ENCODE measurements around the gene RPTOR.
A peak's percentile ranks its signal among the peaks of the same experiment; 100 is the strongest.

The RPTOR gene

DNA sequence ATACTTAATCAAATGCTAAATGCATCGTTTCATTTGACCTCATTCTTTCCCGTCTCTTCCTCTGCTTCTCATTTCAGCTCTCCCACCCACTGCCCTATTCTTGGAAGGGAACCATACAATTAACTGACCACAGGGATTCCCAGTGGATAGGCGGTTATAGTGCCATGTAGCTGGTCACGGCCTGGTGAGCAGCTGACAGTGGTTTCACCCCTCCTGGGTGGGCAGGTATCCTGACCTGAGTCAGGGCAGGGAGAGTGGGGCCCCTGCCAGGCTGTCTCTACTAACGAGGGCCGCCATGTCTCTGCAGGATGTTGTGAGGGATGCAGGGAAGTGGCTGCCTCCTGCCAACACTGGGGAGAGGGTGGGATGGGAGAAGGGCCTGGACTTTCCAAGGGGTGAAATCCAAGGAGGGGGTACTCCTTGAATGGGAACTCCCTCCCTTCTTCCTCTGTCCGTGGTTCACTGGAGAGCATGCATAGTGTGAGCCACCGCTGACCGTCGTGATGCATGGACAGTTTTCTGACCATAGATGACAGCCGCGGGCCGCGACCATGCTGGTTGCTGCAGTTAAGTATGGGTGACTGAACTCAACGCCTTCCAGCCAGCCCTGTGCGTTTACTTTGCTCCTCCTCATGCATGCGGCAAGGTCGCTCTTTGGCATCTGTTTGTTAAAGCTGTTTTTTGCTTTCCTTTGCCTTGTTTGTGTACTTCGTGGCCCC is 95.9 kb downstream of the RPTOR start:
- DNase-seq (ENCODE audit: low read depth in 2 of 2), result no peak

DNA sequence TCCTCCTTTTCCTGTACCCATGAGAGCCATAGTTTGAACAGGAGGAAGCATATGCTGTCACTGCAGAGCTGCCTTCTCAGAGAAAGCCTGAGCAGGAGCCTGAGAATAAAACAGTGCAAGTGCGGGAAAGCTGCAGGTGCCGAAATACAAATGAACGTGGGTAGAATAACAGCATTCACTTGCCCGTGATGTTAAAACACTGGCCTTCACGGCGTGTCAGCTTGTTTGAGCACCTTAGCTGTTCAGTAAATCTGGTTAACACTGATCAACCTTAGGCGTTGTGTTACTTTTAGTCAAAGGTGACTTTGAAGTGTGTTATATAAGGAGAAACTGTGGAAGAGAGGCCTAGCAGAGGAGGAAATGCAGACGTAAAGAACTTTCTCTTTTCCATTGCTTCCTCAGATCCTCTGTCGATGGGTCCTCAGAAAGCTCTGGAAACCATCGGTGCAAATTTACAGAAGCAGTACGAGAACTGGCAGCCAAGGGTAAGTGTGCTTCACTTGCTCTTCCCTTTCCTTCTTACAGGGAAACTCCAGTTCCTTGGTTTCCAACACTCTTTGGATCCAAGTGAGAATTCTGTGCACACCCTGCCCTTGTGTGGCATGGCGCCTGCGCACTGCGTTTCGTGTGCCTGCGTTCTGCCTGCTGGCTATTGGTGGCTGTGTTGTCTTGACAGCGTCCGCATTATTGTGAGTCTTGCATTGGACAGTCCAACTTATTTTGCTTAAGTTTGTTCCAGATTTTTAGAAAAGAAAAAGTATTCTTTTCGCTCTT is 98.9 kb downstream of the RPTOR start:
- no peak for DNase-seq (ENCODE audit: low read depth in 2 of 2)

DNA sequence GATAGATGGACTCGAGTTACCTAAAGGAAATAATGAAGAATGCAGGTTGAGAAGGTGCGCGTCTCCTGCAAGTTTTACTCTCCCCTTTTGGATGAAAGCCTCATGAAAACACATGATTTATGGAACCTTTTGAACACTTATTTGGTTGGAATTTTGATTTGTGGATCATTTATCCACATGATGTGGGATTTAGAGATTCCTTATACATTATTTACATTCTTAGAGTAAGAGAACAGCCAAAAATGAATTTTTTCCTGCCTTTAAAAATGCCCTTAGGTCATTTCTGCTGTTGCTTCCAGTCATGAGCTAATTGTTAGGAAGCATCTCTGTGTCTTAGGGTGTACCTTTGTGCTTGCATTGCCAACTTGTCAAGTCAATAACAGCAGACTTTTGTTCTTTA is 99.9 kb downstream of the RPTOR start:
- no peak for DNase-seq (ENCODE audit: low read depth in 2 of 2)

DNA sequence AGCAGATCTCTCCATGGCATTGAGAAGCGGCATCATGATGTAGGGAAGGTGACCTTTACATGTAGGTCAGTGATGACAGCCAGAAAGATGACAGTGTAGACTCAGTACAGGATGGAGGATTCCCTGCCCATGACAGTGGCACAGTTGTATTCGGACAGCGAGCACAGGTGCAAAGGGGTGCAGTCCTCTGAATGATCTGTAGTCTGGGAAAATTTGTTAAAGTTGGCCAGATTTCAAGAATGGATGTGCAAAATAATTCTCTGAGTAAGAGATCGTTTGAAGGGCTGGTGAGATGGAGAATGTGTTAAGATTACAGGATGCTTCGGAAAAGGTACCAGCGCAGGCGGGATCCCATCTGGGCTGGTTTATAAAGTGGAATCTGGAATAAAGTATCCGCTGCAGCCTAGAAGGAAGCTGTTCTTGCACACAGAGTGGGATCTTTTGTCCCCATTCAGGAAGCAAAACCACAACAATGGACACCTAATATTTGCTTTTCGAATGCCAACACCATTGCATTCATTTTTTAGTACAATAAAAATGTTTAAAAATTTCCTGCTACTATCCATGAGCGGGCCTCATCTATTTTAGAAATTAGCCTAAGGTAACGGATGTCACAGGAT is 101.2 kb downstream of the RPTOR start:
- no peak for DNase-seq (ENCODE audit: low read depth in 2 of 2)

DNA sequence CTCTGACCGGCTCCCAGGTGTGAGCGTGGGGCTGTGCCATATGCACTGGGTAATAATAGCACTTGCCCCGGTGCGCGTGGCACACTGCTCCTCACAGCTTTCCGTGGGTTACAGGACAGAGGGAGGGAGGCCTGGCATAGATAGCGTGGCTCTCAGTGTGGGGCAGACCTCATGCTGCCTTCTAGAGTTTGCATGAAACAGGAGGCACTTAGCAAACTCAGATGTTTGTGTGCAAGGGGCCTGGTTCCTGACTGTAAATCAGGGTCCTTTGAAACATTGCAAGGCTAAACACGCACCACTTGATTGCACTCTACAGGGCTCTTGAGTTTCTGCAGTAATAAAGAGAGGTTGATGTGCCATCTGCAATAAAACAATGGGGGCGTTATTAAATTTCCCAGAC is 101.7 kb downstream of the RPTOR start:
- DNase-seq (ENCODE audit: low read depth in 2 of 2), result no peak

DNA sequence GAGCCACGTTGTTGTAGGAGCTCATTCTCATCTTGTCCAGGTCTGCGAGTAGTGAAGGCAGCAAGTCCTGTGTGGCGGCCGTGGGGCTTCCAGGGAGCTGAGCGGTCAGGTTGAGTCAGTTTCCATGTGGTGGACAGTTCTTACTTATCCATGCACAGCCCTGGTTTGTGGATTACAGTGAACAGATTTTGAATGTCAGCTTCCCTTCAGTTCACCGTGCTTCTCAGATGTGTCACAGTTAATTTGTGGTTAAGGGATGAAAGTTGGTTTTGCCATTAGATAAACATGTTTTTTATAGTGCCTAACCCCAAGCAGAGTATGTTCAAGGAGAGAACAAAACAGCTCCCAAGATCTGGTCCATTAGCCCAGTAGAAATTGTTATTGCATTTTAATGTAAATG is 103.1 kb downstream of the RPTOR start:
- DNase-seq (ENCODE audit: low read depth in 2 of 2), result no peak

DNA sequence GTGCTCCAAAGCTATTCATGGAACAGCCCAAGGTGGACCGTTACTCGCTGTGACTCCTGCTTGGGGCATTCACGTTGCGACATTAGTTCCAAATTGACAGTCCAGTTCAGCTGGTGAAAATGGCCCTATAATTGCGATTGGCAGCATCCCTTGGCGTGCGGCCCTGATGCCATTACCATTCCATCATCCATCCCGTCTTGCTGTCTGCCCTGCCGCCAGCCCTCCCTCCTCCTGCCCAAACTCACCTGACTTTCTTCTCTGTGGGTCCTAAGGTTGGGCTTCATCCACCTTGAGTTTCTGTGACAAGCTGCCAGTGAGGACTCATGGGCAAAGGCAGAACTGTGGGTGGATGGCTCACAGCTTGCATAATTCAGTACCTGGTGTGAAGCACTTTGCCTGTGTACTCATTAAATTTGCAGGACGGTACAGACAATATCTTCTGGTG is 104.6 kb downstream of the RPTOR start:
- DNase-seq (ENCODE audit: low read depth in 2 of 2), result no peak

DNA sequence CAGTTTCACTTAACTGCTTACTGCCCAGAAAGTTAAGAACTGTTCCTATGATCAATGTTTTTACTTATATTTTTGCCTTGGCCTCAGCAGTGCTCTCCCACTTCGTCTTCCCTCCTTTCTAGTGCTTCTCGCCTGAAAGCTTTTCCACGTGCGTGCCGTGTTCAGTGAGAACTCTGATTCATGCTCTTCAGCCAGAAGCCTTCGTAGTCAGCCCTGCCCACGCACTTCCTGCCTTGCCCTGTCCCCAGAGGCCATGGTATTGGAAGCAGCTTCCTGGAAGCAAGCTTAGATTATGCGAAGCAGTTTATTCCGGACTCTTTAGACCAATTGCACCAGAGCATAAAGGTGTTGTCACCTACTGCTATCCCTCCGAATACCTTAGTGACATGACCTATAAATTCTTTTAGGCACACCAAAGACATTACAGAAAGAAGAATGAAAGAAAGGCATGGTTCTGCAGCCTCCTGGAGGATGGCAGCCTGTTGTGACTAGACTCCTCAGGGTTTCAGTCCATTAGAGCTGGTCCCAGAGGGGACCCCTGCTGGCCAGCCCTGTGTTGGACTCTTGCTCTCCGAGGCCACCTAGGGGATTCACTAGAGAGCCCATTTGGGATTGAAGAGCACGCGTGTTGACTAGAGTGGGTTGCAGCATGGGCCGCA is 105.2 kb downstream of the RPTOR start:
- peak; percentile 64 to 79 for DNase-seq (ENCODE audit: low read depth in 2 of 2)

DNA sequence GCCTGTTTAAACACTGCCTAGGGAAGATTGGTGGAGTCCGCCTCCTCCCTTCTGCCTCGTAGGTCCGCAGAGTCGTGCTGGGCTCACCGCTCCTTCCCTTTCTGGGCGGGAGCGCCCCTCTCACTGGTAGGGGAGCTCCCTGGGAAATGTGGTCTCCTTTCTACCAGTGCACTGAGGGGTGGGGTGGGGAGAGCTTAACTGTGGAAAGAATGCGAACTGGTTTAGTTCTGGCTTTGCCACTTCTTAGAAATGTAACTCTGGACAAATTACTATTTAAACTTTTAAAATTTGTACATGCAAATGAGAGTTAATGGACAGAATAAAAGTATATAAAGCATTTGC is 105.7 kb downstream of the RPTOR start:
- no peak for DNase-seq (ENCODE audit: low read depth in 2 of 2)

DNA sequence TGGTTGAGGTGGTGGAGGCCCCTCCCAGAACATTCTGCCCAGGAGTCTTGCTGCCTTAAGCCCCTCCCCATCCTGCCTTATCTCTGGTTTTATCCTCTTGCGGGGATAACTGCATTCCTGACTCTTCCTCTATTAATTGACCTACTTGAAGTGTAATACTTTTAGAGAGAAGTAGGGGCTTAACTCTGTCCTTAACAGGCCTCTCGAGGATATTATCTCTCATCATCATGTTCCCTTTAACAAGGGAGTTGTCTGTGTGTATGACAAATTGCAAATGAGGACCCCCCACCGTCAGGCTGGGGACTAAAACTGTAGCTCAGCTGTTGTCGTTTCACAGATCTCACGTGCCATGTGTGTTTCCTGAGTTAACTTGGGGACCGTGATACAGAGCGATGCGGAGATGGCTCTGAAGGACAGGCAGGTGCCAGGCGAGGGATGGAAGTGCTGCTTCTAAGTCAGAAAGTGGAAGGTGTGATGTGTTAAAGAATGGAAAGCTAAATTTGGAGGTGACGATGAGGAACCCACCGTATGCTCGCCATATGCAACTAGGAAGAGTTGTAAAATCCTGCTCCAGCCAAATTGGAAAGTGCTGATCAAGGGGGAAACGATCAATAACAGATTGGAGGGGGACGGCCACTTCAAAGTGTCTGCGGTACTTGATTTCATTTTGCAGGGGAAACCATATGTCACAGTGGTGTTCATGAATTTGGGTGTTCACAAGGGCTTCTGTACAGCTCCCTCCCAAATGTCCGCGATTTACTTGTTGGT is 106.3 kb downstream of the RPTOR start:
- DNase-seq (ENCODE audit: low read depth in 2 of 2), result no peak

DNA sequence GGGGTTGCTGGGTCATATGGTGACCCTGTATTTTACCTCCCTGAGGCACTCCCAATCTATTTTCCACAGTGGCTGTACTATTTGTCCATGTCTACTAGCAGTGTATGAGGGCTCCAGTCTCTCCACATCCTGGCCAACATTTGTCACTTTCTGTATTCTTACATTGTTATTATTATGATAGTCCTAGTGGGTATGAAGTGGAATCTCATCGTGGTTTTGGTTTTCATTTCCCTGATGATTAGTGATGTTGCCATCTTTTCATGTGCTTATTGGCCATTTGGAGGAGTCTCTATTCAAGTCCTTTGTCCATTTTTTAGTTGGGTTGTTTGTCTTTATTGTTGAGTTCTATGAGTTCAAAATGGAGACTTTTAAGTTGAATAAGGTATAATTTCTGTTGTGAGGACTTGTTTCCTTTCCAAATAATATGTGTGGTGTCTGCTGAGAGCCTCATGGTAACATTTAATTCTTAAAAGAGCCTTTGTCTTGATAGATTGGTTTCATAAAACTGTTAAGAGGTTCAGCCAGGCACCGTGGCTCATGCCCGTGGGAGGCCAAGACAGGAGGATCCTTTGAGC is 108.2 kb downstream of the RPTOR start:
- DNase-seq (ENCODE audit: low read depth in 2 of 2), result no peak

DNA sequence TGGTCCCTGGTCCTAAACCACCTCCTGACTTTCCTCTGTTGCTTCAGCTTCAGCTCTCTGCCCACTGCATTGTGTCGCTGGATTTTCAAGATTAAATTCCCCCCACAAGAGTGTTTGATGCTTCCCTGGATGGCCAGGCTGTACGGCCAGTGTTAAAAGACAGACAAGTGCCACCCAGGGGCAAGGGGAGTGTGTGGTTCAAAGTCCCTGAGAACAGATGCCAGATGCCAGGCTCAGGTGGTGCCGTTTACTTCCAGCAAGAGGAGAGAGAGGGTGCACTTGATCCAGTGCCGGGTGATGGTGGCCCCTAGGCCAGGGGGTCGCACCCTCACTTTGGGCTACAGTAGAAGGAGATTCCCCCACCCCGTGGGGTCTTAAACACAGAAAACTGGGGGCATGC is 109.2 kb downstream of the RPTOR start:
- no peak for DNase-seq (ENCODE audit: low read depth in 2 of 2)

DNA sequence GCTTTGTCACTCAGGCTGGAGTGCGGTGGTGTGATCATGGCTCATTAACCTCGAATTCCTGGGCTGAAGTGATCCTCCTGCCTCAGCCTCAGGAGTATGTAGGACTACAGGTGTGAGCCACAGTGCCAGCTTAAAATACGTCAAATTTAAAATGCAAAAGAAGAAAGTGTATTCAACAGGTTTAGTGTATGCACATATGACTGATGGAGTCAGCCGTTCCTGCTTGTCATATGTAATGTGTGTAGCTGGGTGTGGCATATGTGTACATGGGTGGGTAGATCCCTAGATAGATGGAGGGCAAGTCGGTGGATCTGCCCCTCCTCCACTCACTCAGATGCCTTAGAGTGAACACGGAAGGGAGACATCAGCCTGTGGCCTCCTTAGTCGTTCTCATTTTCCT is 111.0 kb downstream of the RPTOR start:
- no peak for DNase-seq (ENCODE audit: low read depth in 2 of 2)

DNA sequence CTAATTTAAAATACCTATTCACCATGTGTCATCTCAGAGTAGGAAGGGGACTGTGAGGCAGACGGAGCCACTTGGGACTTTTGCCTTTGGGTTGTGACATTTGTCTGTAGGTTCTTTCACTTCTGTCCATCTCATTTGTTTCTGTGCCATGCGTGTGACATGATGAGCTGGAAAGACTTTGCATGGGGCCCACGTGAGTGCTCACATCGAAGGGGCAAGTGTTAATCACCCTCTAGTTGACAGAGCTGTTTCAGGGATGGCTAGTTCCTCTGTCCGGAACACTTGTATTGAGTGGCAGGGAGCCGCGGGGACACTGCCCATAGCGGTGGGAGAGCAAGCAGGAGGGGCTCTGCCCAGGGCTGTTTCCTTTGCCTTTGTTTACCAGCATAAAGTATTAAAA is 112.0 kb downstream of the RPTOR start:
- no peak for DNase-seq (ENCODE audit: low read depth in 2 of 2)

DNA sequence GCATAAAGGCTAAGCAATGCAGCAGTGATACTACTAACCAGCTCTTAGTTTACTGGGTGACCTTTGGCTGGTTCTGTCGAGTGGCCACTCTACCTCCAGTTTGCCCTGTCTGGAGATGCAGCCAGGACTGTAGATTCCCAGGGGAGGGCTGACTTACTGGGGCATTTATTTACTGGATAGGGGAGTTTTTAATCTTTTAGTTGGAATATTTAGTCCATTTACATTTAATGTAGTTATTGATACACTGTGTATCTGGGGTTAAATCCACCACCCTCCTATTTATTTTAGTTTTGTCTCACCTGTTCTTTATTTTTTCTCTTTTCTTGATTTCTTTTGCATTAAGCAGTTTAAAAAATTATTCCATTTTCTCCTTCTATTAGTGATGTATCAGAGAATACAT is 112.9 kb downstream of the RPTOR start:
- no peak for DNase-seq (ENCODE audit: low read depth in 2 of 2)

DNA sequence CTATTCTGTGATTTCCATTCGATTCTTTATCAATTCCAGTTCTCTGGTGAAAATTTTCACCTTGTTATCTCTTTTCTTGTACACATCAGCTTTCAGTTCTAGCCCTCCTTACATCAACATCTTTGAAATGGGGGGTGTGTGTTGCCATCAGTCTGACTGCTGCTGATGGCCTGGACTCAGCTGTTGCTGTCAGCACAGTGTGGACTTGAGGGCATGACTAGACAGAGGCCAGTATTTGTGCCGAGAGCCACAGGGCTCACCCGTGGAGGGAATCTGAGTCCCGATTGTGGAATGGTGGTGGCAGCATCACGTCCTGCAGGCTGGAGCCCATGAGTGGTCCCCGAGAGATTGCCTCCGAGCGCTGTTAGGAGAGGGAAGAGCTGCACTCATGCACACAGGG is 114.2 kb downstream of the RPTOR start:
- DNase-seq (ENCODE audit: low read depth in 2 of 2), result no peak

DNA sequence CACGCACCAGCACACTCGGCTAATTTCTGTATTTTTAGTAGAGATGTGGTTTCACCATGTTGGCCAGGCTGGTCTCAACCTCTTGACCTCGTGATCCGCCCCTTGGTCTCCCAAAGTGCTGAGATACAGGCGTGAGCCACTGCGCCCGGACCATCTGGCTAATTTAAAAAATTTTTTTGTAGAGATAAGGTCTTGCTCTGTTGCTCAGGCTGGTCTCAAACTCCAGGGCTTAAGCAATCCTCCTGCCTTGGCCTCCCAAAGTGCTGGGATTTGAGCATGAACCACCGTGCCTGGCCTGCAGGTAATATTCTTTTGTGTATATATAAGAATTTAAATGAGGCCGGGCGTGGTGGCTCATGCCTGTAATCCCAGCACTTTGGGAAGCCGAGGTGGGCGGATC is 115.0 kb downstream of the RPTOR start:
- DNase-seq (ENCODE audit: low read depth in 2 of 2), result no peak

DNA sequence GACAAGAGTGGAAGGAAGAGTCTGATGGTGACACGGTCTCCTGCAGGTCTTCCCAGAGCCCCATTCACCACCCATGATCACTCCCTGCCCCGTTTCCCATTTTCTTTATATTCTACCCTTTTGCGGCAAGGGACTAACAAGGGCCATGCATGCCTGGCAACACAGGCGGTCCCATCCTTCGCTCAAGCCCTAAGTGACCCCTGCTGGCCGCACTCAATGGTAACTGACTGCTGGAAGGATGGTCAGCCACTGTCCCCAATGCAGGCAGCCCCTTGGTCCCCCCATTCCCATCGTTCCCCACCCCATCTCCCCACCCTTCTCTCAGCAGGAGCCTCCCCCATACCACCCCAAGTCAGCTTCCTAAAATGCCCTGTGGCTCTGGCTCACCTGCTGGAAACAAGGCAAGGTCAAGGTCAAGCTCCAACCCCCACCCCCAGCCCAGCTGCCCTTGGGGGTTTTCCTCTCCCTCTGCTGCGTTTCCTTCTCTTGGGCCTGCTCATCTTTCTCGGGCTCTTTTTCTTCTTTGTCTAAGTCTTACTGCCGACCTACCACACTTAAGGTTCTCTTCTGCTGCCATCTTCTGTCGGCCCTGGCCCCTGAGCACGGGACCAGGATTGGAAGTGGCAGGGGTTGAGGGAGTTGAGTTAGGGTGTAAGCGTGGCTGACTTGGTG is 116.0 kb downstream of the RPTOR start:
- no peak for DNase-seq (ENCODE audit: low read depth in 2 of 2)

DNA sequence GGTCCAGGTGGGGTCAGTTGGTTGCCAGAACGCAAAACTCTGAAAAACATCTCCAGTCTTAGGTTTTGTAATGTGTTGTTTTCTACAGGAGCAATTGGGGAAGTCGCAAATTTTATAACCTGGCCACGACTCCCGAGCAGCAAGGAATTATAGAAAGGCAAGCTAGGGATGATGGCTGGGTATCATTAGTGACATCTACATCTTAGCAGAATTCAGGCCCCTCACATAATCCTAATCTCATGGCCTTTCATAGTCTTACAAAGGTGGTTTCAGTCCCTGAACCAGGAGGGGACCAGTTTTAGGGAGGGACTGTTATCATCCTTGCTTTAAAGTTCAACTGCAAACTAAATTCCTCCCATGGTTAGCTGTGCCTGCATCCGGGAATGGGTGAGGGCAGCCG is 117.9 kb downstream of the RPTOR start:
- no peak for DNase-seq (ENCODE audit: low read depth in 2 of 2)

DNA sequence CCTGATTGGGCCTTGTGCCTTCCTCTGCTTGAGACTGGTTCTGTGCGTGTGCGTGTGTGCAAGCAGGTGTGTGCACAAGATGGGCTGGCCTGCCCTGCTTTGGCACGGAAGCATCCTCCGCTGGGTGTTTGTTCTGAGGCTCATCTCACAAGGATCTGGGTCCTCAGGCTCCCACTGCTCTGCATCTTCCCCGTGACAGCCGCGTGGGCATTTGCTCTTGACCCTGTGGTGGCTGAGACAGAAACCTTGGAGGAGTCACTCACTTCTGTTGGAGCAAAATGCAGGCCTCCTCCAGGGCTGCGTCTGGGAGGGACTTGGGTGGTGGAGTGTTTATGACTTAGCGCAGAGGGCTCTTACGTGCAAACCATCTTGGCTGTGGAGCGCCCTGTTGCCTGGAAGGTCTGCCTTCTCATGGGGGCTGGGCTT is 119.2 kb downstream of the RPTOR start:
- peak in 1 of 2 experiments; percentile 27 for DNase-seq (ENCODE audit: low read depth in 2 of 2)

All from stimulated activated CD4-positive, alpha-beta T cell treated with anti-CD3 and anti-CD28 coated beads, Interleukin-12 subunit alpha, Interleukin-12 subunit beta, amount 100 ng/mL, for 24 hours (primary cell).